H1 (cell line): ENCODE data around the gene TMEM200C. TPM values are rescaled to one million over a fixed set of nuclear protein-coding genes. Genes with fewer than 3 reads are reported as not detected.

ENCODE experiments used
- ASH2L ChIP-seq: fragments of 200-600, 300-600 bp; sonication (generic); IDR thresholded peaks from one replicate; pipeline ENCODE4 v1.7.1; 2017; ENCODE audit warnings: low read length
- CBX5 ChIP-seq: fragments of 300-800, 300-1000 bp; sonication (generic); IDR thresholded peaks from 2 replicates; pipeline ENCODE4 v1.7.1; 2016; ENCODE audit warnings: antibody characterized with exemption, low read length, low read depth
- CEBPB ChIP-seq: IDR thresholded peaks from 2 replicates; pipeline ENCODE4 v1.6.1; 2012; ENCODE audit warnings: low read depth, low read length
- NANOG ChIP-seq: IDR thresholded peaks from 2 replicates; pipeline ENCODE4 v1.6.1; 2011; ENCODE audit warnings: low read length, low read depth, mild to moderate bottlenecking, inconsistent platforms; ENCODE audit not compliant: insufficient read depth, poor library complexity, severe bottlenecking
- RAD21 ChIP-seq, 2 experiments: IDR thresholded peaks in 1 of 2; conservative IDR thresholded peaks in 1 of 2; 2 replicates each; pipeline ENCODE4 v1.6.1; 2011; ENCODE audit warnings: low read depth in 2 of 2, low read length in 2 of 2, improper control_type of control experiment in 1 of 2, inconsistent platforms in 1 of 2, mild to moderate bottlenecking in 1 of 2, moderate library complexity in 1 of 2
- RFX5 ChIP-seq: IDR thresholded peaks from 2 replicates; pipeline ENCODE4 v1.6.1; 2011; ENCODE audit warnings: low read depth, low read length, improper control_type of control experiment, borderline replicate concordance
- RNF2 ChIP-seq: fragments of 200-900, 300-1000 bp; sonication (generic); IDR thresholded peaks from 2 replicates; pipeline ENCODE4 v1.7.1; 2016; ENCODE audit warnings: borderline replicate concordance, low read depth, mild to moderate bottlenecking, antibody characterized with exemption, low read length; ENCODE audit not compliant: poor library complexity, severe bottlenecking; ENCODE audit errors: missing control alignments
- SIN3A ChIP-seq, 2 experiments: IDR thresholded peaks in 1 of 2; conservative IDR thresholded peaks in 1 of 2; 2 replicates each; pipeline ENCODE4 v1.6.1; 2011 to 2012; ENCODE audit warnings: low read length in 2 of 2, improper control_type of control experiment in 1 of 2, low read depth in 1 of 2, mild to moderate bottlenecking in 1 of 2
- TBP ChIP-seq: IDR thresholded peaks from 2 replicates; pipeline ENCODE4 v1.6.1; 2011; ENCODE audit warnings: low read depth, low read length, improper control_type of control experiment
- ZNF274 ChIP-seq: IDR thresholded peaks from 2 replicates; pipeline ENCODE4 v1.7.0; 2012; ENCODE audit warnings: low read length, borderline replicate concordance; ENCODE audit errors: extremely low read depth
- polyA plus RNA-seq, 7 experiments: library from polyadenylated mRNA; depleted of rRNA in 3 of 7; stranded (reverse) in 5 of 7; unstranded in 2 of 7; fragments of >200 nt in 5 of 7; fragments of 200-250 nt in 2 of 7; gene quantifications; 1 replicate in 5 of 7; 2 replicates in 1 of 7; 4 replicates in 1 of 7; pipeline versions ENCODE4 v1.2.1 to v1.2.3, GENCODE V29; 2011 to 2013; ENCODE audit warnings: missing spikeins in 2 of 7, mixed read lengths in 2 of 7
- total RNA-seq: library from RNA; stranded (reverse); fragmentation: NEBNext Ultra II Directional; extraction: Animal tissue kit (Norgen Biotek cat#: 25700); gene quantifications from 2 replicates; pipeline ENCODE4 v1.2.1, GENCODE V29; 2021
- TF ChIP-seq, protein P1 (sequence below), 3 experiments: IDR thresholded peaks; 1 replicate in 2 of 3; 2 replicates in 1 of 3; pipeline versions ENCODE4 v1.5.1 to v1.6.1; 2011; ENCODE audit warnings: low read length in 3 of 3, mild to moderate bottlenecking in 3 of 3, inconsistent platforms in 2 of 3, low read depth in 1 of 3, moderate library complexity in 1 of 3; ENCODE audit not compliant: insufficient read depth in 1 of 3; ENCODE audit errors: control extremely low read depth in 1 of 3

TMEM200C gene
- total and polyA plus RNA-seq, 2 of the 8 experiments (the other 6 are each of a cell fraction or from before 2014, with no cell fraction given), result 3.4 to 9.6 TPM

GRCh38 chr18:5868218-5868854 lies 27.0 kb downstream of the TMEM200C start (continued):
- TF ChIP-seq, protein P1, sequence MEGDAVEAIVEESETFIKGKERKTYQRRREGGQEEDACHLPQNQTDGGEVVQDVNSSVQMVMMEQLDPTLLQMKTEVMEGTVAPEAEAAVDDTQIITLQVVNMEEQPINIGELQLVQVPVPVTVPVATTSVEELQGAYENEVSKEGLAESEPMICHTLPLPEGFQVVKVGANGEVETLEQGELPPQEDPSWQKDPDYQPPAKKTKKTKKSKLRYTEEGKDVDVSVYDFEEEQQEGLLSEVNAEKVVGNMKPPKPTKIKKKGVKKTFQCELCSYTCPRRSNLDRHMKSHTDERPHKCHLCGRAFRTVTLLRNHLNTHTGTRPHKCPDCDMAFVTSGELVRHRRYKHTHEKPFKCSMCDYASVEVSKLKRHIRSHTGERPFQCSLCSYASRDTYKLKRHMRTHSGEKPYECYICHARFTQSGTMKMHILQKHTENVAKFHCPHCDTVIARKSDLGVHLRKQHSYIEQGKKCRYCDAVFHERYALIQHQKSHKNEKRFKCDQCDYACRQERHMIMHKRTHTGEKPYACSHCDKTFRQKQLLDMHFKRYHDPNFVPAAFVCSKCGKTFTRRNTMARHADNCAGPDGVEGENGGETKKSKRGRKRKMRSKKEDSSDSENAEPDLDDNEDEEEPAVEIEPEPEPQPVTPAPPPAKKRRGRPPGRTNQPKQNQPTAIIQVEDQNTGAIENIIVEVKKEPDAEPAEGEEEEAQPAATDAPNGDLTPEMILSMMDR (IDR thresholded peaks at IDR 0.05; ENCODE audit: control extremely low read depth in 1 of 3, insufficient read depth in 1 of 3, low read depth in 1 of 3, low read length in 3 of 3), result peak; percentile 39 to 84 (median 82)
- TF ChIP-seq TBP (no peak), CEBPB (0 out of 2 replicates have a peak, but pooled peaks have one; percentile 43), RFX5 (no peak), ASH2L (no peak), RAD21 (IDR thresholded peaks at IDR 0.05 in 1 of 2, conservative IDR thresholded peaks at IDR 0.05 in 1 of 2; ENCODE audit: low read depth in 2 of 2, low read length in 2 of 2) (peak; percentile 92 to 96), SIN3A (conservative IDR thresholded peaks at IDR 0.05 in 1 of 2, IDR thresholded peaks at IDR 0.05 in 1 of 2; ENCODE audit: low read depth in 1 of 2, low read length in 2 of 2) (0 out of 4 replicates have a peak, but pooled peaks of 1 of the 2 experiments have one; percentile 64), NANOG (no peak), ZNF274 (no peak), RNF2 (no peak), CBX5 (no peak)
